Tibial nerve (tissue), 4 donors: ENCODE results near the gene CKMT2.

ENCODE experiments used
- CTCF ChIP-seq, 5 experiments: fragments of 200-600 bp in 3 of 5; fragments of 450-650 bp in 2 of 5; sonication (generic) in 3 of 5; IDR thresholded peaks; one replicate each; pipeline ENCODE4 v1.5.1; 2016 to 2019; ENCODE audit warnings: antibody characterized with exemption in 5 of 5, mild to moderate bottlenecking in 3 of 5, moderate library complexity in 2 of 5
- EP300 ChIP-seq, 2 donors: sonication (generic); formaldehyde crosslinking; IDR thresholded peaks; one replicate each; pipeline ENCODE4 v1.6.1; 2017; ENCODE audit warnings: antibody characterized with exemption in 2 of 2, mild to moderate bottlenecking in 1 of 2
- POLR2A ChIP-seq, 2 donors: fragments of 450-650 bp; IDR thresholded peaks; one replicate each; pipeline ENCODE4 v1.6.1; 2017; ENCODE audit warnings: antibody characterized with exemption in 2 of 2, mild to moderate bottlenecking in 2 of 2, moderate library complexity in 2 of 2

DNA sequence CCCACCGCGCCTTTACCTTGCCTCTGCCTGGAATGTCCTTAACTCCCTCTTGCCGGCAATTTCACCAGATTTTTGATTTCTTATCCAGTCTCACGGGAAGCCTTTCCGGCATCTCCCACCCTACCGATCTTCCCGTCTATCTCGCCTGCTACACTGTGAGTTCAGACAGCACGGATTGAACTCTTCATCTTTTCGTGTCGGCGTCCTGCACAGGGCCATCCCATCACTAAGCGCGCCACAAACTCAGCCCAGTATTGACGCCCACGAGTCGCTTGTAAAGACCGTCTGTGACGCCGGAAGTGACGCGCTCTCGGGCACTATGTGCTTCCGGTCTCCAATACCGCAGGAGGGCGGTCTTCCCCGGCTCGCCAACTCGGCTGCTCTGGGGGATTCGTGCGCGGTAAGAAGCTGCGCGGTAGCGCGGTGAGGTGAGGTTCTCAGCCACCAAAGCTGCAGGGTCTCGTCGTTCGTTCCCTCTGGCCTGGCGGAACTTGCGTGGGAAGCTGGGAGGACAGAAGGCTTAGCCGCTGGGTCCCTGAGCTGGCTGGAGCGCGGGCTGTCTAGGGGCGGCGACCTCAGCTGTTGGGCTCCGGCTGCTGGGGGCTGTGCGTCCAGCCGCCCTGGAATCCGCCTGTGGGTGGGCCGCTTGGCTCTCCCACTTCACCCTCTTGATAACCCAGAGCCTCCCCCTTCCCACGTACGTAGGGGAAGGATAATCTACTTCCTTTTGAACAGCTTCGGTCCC, 68.3 kb downstream of the CKMT2 start, which contains the start of gene ZCCHC9:
- peak; percentile 71 to 79 for TF ChIP-seq POLR2A (IDR thresholded peaks at IDR 0.05)
- TF ChIP-seq CTCF (IDR thresholded peaks at IDR 0.05), result peak; percentile 20 to 56 (median 27)
- peak; percentile 63 to 96 for TF ChIP-seq EP300 (IDR thresholded peaks at IDR 0.05)
